GM21381 (cell line): Measurements from ENCODE around the gene ARF6.
"Not testable (repeated sequence)": the region's sequence is repeated elsewhere in the genome, so short reads cannot be mapped to it uniquely, and the experiment has no call there.

Experiments used
- ATAC-seq: cut with Tn5 transposase; IDR thresholded peaks from one replicate; pipeline ENCODE4 v1.9.1; 2021; ENCODE audit warnings: mild to moderate bottlenecking, moderate library complexity; ENCODE audit not compliant: unreplicated experiment

Gene ARF6

DNA sequence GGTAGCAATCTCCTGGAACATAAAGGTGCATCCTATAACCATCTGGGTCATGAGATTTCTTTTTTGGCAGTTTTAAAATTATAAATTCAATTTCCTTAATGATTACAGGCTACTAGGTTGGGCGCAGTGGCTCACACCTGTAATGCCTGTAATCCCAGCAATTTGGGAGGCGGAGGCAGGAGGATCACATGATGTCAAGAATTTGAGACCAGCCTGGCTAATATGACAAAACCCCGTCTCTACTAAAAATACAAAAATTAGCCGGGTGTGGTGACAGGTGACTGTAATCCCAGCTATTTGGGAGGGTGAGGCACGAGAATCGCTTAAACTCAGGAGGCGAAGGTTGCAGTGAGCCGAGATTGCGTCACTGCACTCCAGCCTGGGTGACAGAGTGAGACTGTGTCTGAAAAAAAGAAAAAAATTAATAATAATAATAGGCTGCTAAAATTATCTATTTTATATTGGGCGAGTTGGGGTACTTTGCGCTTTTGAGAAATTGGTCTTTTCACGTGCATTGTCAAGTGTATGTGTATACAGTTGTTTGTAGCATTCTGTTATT lies 17.2 kb upstream of the ARF6 start:
- no peak for ATAC-seq

DNA sequence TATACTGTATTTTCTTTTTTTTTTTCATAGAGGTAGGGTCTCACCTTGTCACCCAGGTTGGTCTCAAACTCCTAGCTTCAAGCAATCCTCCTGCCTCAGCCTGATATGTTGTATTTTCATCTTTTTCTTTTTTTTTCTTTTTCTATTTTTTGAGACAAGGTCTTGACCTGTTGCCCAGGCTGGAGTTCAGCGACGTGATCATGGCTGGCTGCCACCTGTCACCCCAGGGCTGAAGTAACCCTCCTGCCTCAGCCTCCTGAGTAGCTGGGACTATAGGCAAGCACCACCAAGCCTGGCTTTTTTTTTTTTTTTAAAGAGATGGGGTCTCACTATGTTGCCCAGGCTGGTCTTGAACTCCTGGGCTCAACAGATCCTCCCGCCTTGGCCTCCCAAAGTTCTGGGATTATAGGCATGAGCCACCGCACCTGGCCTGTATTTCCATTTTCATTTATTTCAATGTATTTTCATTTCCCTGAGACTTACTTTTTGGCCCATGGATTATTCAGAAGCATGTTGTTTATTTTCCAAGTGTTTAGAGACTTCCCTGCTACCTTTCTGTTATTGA lies 16.2 kb upstream of the ARF6 start:
- ATAC-seq = no peak

DNA sequence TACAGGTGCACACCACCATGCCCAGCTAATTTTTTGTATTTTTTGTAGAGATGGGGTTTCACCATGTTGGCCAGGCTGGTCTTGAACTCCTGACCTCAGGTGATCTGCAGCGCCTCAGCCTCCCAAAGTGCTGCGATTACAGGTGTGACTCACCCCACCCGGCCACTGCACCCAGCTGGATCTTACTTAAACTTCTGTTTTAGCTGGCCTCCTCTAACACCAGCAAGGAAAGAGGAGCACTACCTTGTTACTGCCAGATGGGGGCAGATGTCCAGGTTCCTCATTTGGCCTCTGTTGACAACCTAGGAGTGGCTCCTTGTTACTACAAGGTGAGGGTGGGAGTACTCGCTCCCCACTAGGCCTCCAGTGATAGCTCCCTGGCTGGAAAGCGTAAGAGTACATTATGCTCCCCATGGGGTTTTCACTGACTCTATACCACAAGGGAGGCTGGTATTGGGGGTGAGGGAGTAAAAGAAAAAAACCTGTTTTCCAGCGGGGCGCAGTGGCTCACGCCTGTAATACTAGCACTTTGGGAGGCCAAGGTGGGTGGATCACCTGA lies 13.2 kb upstream of the ARF6 start:
- peak; percentile 72 for ATAC-seq

- ATAC-seq = no peak
Observed at GRCh38 chr14:49880267-49881064, 12.4 kb upstream of the ARF6 start.

DNA sequence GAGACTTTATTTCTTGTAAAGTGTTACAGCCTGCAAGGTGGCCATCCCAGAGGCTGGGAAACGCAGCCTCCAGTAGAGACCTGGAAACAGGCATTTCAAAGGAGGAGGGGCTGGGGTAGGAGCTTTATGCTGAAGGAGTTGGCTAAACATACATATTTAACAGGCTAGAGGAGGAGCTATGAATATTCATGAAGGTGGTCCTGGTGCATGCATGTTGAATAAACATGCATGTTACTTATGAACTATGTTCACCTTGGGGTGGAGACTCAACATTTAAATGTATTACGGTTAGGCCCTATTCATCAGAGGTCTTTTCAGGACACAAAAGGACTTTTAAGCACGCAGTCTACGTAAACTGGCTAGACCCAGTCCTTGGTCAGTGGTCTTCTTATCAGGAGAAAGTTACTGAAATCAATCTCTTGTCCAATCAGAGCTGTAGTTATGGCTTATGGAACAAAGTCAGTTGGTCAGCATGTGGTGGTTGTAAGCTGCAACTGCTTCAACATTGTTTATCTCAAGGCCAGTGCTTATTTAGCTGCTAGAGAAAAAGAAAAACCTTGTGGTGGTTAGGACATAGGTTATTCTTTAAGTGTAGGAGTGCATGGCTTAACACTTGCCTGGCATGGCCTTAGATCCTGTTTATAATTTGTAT lies 11.4 kb upstream of the ARF6 start:
- ATAC-seq = no peak

- ATAC-seq = no peak
Observed at GRCh38 chr14:49882826-49883694, 9.8 kb upstream of the ARF6 start.

GRCh38 chr14:49886523-49886922 lies 6.4 kb upstream of the ARF6 start:
- no peak for ATAC-seq

- no peak for ATAC-seq
Observed at GRCh38 chr14:49888293-49888692, 4.6 kb upstream of the ARF6 start.

GRCh38 chr14:49892301-49892635 lies 614 bp upstream of the ARF6 start:
- peak; percentile 29 for ATAC-seq

DNA sequence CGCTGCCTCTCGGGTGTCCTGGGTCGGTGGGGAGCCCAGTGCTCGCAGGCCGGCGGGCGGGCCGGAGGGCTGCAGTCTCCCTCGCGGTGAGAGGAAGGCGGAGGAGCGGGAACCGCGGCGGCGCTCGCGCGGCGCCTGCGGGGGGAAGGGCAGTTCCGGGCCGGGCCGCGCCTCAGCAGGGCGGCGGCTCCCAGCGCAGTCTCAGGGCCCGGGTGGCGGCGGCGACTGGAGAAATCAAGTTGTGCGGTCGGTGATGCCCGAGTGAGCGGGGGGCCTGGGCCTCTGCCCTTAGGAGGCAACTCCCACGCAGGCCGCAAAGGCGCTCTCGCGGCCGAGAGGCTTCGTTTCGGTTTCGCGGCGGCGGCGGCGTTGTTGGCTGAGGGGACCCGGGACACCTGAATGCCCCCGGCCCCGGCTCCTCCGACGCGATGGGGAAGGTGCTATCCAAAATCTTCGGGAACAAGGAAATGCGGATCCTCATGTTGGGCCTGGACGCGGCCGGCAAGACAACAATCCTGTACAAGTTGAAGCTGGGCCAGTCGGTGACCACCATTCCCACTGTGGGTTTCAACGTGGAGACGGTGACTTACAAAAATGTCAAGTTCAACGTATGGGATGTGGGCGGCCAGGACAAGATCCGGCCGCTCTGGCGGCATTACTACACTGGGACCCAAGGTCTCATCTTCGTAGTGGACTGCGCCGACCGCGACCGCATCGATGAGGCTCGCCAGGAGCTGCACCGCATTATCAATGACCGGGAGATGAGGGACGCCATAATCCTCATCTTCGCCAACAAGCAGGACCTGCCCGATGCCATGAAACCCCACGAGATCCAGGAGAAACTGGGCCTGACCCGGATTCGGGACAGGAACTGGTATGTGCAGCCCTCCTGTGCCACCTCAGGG lies 679 bp downstream of the ARF6 start:
- peak; percentile 34 for ATAC-seq

GRCh38 chr14:49894214-49895107 lies 1.6 kb downstream of the ARF6 start:
- not testable (repeated sequence) for ATAC-seq

- no peak for ATAC-seq
Observed at GRCh38 chr14:49895480-49895879, 2.6 kb downstream of the ARF6 start.

DNA sequence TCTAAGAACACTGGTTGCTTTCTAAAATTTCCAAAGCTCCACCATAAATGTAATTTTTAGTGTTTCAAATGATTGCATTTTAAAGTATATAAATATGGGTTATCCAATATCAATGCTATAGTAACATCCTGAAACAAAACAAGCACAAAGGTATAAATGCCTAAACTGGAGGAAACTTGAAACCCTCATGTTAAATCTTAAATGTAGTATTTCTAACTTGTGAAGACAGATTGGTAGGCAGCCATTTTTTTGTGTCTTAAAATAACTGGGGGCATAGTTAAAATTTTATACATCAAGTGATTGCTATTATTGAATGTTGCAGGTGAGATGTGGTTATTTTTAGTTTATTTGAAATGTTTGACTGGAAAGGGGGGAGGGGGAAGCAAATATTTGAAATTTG lies 3.4 kb downstream of the ARF6 start:
- not testable (repeated sequence) for ATAC-seq

DNA sequence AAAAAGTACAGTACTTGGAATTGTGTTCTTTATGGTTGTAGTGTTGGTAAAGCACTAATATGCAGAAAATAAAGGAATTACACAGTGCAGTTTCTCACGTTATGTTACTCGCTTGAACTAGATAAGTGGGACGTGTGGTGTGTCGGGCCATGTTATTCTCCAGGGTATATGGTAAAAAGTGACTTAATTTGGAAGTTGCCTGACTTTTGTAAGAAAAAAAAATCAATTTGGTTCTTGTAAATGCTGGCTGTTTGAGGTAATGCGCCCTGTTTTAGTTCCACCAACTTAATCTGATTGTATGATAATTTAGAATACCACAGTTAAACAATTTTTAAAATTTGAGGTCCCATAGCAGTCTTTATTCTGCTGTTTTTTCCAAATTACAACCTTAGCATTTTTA lies 4.1 kb downstream of the ARF6 start:
- ATAC-seq = no peak

- ATAC-seq = no peak
Observed at GRCh38 chr14:49897414-49897813, 4.5 kb downstream of the ARF6 start.

DNA sequence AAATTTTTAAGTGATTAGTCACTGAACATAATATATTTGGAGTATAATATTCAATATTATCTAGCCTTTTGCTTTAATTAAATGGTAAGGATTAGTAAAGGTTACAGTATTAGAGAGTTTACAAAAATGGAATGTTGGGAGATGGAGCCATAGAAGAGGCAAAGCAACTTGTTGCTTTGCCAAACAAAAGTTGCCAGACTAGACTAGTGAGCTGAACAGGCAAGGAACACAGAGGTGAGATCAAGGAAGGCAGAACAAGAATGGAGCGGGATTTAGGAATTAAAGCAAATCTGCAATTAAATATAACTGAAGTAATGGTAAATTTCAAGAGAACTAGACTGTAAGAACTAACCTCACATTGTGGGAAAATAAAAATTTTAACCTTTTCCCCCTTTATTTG lies 5.1 kb downstream of the ARF6 start:
- ATAC-seq = no peak

GRCh38 chr14:49898485-49898884 lies 5.6 kb downstream of the ARF6 start:
- no peak for ATAC-seq

GRCh38 chr14:49900973-49901372 lies 8.1 kb downstream of the ARF6 start:
- no peak for ATAC-seq
